ENCODE measurements around the gene SAA2.

The SAA2 gene

DNA sequence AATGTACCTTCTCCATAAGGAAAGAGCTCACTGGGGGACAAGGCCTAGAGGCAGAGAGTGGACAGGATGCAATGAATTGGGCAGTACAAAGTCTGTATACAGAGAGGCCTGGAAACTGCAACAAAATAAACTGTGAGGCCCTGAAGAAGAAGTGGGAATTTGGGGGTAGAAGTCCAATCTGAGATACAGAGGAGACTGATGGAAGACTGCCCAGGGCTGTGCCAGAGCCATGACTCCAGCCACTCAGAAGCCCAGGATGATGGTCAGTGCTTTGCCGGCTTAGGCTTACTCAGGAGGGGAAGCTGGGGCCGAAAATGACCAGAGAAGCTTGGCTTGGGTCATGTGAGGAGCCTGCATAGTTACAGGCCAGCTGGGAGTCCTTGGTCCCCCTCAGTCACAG is 17.6 kb downstream of the SAA2 start:
- no peaks in the 10 kb centered on the region for H3K36me3 ChIP-seq (replicated peaks)
- H3K27ac ChIP-seq, result no peak overlapping the region
- in situ Hi-C loops (cut with HindIII; ENCODE audit: low pct_ligation_motif_present, low sequenced_read_pairs), result no loop called here
- DNase-seq, result no peak
- no peaks in the 10 kb centered on the region for H3K27me3 ChIP-seq (replicated peaks)
- TF ChIP-seq, protein P1, sequence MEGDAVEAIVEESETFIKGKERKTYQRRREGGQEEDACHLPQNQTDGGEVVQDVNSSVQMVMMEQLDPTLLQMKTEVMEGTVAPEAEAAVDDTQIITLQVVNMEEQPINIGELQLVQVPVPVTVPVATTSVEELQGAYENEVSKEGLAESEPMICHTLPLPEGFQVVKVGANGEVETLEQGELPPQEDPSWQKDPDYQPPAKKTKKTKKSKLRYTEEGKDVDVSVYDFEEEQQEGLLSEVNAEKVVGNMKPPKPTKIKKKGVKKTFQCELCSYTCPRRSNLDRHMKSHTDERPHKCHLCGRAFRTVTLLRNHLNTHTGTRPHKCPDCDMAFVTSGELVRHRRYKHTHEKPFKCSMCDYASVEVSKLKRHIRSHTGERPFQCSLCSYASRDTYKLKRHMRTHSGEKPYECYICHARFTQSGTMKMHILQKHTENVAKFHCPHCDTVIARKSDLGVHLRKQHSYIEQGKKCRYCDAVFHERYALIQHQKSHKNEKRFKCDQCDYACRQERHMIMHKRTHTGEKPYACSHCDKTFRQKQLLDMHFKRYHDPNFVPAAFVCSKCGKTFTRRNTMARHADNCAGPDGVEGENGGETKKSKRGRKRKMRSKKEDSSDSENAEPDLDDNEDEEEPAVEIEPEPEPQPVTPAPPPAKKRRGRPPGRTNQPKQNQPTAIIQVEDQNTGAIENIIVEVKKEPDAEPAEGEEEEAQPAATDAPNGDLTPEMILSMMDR (IDR thresholded peaks at IDR 0.05; ENCODE audit: low read depth, low read length, missing control alignments), result no peak
- H3K4me3 ChIP-seq (ENCODE audit: low read depth, low read length), result no peak overlapping the region

DNA sequence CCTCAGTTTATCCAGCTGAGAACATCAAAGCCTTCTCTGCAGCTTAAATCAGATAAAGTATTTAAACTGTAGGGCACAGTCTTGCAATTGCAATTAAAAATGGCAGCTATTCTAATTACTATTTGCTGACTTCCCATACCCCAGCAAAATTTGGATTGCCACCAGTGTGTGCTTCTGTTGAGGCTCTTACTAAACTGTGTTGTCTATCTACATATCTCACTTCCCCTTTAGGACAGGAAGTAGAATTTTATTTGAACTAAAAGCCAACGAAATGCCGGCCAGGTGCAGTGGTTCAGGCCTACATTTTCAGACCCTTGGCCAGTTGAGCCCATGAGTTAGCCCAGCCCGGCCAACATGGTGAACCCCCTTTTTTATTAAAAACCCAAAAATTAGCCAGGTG is 19.0 kb downstream of the SAA2 start:
- H3K36me3 ChIP-seq (replicated peaks), result no peaks in the 10 kb centered on the region
- DNase-seq, result no peak
- TF ChIP-seq, protein P1 (IDR thresholded peaks at IDR 0.05; ENCODE audit: low read depth, low read length, missing control alignments), result no peak
- H3K27ac ChIP-seq, result no peak overlapping the region
- H3K4me3 ChIP-seq (ENCODE audit: low read depth, low read length), result no peak overlapping the region
- in situ Hi-C loops (cut with HindIII; ENCODE audit: low pct_ligation_motif_present, low sequenced_read_pairs), result no loop called here
- no peaks in the 10 kb centered on the region for H3K27me3 ChIP-seq (replicated peaks)

DNA sequence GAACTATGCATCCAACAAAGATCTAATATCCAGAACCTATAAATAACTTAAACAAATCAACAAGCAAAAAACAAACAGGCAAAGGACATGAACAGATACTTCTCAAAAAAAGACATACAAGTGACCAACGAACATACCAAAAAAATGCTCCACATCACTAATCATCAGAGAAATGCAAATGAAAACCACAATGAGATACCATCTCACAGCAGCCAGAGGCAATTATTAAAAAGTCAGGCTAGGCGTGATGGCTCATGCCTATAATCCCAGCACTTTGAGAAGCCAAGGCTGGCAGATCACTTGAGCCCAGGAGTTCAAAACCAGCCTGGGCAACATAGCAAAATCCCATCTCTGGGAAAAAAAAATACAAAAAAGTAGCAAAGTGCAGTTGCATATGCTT is 22.6 kb downstream of the SAA2 start:
- no peak overlapping the region for H3K4me3 ChIP-seq (ENCODE audit: low read depth, low read length)
- no peaks in the 10 kb centered on the region for H3K36me3 ChIP-seq (replicated peaks)
- no peak overlapping the region for H3K27ac ChIP-seq
- H3K27me3 ChIP-seq (replicated peaks), result no peaks in the 10 kb centered on the region
- in situ Hi-C loops (cut with HindIII; ENCODE audit: low pct_ligation_motif_present, low sequenced_read_pairs), result no loop called here
- no peak for DNase-seq
- TF ChIP-seq, protein P1 (IDR thresholded peaks at IDR 0.05; ENCODE audit: low read depth, low read length, missing control alignments), result no peak

DNA sequence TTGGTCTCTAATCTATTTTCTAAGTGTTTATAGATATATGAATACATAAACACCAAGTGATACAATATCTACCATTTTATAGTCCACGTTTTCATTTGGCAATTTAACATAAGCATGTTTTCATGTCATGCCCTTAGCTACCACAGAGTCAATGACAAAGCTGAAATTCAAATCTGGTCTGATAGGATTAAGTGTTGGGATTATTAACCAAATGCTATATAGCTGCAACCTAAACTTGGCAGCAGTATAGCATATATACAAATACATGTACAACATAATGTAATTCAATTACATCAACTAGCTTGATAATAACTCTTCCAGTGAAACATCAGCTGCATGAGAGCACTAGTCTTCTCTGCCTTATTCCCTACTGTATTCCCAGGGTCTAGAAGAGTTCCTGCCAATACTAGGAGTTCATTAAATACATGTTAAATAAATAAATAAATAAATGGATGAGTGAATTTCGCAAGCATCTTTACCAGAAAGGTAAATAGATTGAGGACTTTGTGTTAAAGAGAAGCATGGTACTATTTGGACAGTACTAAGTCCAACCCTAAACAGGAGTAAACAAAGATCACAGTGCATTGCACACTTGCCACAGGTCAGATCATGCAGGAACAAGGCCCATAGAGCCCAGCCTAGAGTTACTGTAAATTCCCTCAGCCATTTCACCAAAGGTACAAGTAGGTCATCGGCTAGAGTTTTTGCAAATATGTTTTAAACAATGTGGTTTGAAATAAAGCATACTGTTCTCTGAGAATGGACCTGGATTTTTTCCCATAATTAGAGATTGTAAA is 24.7 kb downstream of the SAA2 start:
- TF ChIP-seq, protein P1 (IDR thresholded peaks at IDR 0.05; ENCODE audit: low read depth, low read length, missing control alignments), result no peak
- Histone ChIP-seq H3K27me3 (replicated peaks) (no peaks in the 10 kb centered on the region), H3K4me3 (ENCODE audit: low read depth, low read length) (no peak overlapping the region)

DNA sequence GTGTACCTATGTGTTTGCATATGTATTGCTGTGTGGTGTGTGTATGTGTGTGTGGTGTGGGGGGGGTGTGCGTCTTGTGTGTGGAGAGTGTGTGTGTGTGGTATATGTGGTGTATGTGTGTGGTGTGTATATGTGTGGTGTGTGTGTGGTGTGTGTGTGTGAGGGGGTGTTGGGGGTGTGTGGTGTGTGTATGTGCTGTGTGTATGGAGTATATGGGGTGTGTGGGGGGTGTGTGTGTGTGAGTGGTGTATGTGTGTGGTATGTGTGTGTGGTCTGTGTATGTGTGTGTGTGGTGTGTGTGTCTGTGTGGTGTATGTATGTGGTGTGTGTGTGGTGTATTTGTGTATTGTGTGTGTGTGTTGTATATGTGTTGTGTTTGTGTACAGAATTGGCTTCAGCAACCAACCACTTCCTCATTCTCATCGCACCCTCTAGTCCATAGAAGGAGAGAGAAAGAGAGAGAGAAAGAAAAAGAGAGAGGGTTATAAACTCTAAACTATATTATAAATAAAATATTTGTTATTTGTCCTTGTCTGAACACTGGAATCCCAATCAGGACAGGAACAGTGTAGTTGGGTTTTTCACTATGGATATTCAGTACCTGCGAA is 25.6 kb downstream of the SAA2 start:
- in situ Hi-C loops (cut with HindIII; ENCODE audit: low pct_ligation_motif_present, low sequenced_read_pairs), result no loop called here
- TF ChIP-seq, protein P1 (IDR thresholded peaks at IDR 0.05; ENCODE audit: low read depth, low read length, missing control alignments), result no peak
- Histone ChIP-seq H3K36me3 (replicated peaks) (no peaks in the 10 kb centered on the region), H3K27me3 (replicated peaks) (no peaks in the 10 kb centered on the region), H3K4me3 (ENCODE audit: low read depth, low read length) (no peak overlapping the region), H3K27ac (no peak overlapping the region)
- no peak for DNase-seq

More for the DNA sequence above, 24.7 kb downstream of the SAA2 start:
- Histone ChIP-seq H3K27ac (no peak overlapping the region), H3K36me3 (replicated peaks) (no peaks in the 10 kb centered on the region)
- in situ Hi-C loops (cut with HindIII; ENCODE audit: low pct_ligation_motif_present, low sequenced_read_pairs), result no loop called here
- DNase-seq, result no peak
